ES-I3 (cell line): ENCODE data around the gene HAS3.
A peak's percentile ranks its signal among the peaks of the same experiment; 100 is the strongest.
"Not testable (repeated sequence)": the region's sequence is repeated elsewhere in the genome, so short reads cannot be mapped to it uniquely, and the experiment has no call there.

Source experiments
- H3K36me3 ChIP-seq: 2 replicates; pipeline ENCODE4 v1.6.1; 2013; ENCODE audit warnings: mild to moderate bottlenecking, low read length, control low read depth, moderate library complexity; ENCODE audit not compliant: insufficient read depth
- H3K4me1 ChIP-seq: 2 replicates; pipeline ENCODE4 v1.6.1; 2013; ENCODE audit warnings: mild to moderate bottlenecking, control low read depth, low read length; ENCODE audit not compliant: insufficient read depth
- H3K9ac ChIP-seq: 2 replicates; pipeline ENCODE4 v1.6.1; 2013; ENCODE audit warnings: low read depth, mild to moderate bottlenecking, low read length, moderate library complexity
- H3K9me3 ChIP-seq: 2 replicates; pipeline ENCODE4 v1.6.1; 2013; ENCODE audit warnings: mild to moderate bottlenecking, low read length, moderate library complexity; ENCODE audit not compliant: control insufficient read depth, insufficient read depth

HAS3 gene

DNA sequence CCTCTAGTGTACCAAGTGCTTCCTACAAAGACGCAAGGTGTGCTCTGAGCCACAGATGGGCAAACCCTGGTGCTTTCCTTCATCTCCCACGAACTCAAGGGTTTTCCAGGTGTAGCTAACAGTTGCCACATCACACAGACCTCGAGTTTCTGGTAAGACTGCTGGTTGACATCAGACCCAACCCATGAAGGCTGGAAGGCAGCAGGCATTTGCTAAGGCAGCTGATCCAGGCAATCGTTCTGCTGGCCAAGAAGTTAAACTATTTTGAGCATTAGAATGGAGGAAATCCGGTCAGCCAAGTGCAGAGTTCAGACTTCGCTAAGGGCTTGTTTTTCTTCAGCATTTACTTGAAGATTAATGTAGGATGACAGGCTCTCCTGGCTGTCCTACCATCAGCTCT lies 11.5 kb downstream of the HAS3 start:
- Histone ChIP-seq H3K9ac (no peak overlapping the region), H3K36me3 (peaks cover 66% of the 10 kb centered on the region), H3K4me1 (no peaks in the 10 kb centered on the region), H3K9me3 (peaks cover 10% of the 10 kb centered on the region; the same call in 1 of the 2 replicates)

DNA sequence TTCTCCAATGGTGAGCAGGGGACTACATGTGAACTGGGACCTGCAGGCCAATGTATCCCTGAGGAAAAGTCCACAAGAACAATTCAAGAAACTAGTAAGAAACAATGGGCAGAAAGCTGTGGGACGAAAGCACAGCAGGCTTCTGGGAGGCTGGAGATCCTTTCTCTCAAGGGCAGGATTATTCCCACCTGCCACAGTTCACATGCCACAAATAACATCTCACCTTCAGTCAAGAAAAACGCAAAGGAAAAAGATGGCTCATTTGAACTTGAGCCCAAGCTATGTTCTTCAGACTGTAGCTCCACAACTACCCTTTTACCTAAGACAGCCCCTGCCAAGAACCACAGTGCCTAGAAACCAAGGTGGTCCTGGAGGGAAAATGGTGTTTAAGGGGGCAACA lies 13.0 kb downstream of the HAS3 start:
- Histone ChIP-seq H3K9ac (no peak overlapping the region), H3K36me3 (peaks cover 64% of the 10 kb centered on the region), H3K9me3 (peaks cover 10% of the 10 kb centered on the region; the same call in 1 of the 2 replicates), H3K4me1 (no peaks in the 10 kb centered on the region)

DNA sequence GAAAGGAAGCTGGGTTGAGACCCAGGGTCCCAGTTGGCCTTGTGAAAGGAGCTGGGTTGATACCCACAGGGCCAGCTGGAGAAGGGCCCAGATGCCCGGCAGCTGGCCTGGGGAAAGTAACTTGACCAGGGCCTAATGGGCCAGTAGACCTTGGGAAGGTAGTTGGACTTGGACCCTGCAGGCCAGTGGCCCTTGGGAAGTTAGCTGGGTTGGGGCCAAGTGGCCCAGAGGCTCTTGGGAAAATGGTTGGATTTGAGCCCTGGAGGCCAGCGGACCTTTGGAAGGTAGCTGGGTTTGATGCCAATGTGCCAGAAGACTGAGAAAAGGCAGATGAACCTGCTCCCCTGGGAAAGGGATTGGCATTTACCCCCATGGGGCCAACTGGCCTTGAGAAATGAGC lies 13.5 kb downstream of the HAS3 start:
- Histone ChIP-seq H3K36me3 (peaks cover 59% of the 10 kb centered on the region), H3K9me3 (peaks cover 10% of the 10 kb centered on the region; the same call in 1 of the 2 replicates), H3K4me1 (no peaks in the 10 kb centered on the region)

DNA sequence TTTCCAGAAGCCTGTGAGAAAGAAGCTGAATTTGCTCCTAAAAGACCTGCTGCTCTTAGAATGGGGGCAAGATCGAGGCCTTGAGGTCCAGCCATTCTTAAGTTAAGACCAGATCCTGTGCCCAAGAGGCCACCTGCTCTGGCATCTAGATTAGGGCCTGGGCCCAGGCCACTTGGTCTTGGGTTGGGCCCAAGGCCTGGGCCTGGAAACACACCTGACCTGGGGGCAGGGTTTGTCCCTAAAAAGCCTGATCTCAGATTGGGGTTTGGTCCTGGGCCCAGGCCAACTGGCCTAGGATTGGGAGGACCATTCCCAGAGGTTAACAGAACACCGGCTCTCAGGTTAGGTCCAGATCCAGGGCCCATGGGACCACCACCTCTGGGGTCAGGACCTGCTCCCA lies 14.1 kb downstream of the HAS3 start:
- Histone ChIP-seq H3K36me3 (peaks cover 55% of the 10 kb centered on the region), H3K4me1 (no peaks in the 10 kb centered on the region), H3K9me3 (peaks cover 10% of the 10 kb centered on the region; the same call in 1 of the 2 replicates), H3K9ac (no peak overlapping the region)

More for the DNA sequence above, 13.5 kb downstream of the HAS3 start:
- H3K9ac ChIP-seq, result no peak overlapping the region

DNA sequence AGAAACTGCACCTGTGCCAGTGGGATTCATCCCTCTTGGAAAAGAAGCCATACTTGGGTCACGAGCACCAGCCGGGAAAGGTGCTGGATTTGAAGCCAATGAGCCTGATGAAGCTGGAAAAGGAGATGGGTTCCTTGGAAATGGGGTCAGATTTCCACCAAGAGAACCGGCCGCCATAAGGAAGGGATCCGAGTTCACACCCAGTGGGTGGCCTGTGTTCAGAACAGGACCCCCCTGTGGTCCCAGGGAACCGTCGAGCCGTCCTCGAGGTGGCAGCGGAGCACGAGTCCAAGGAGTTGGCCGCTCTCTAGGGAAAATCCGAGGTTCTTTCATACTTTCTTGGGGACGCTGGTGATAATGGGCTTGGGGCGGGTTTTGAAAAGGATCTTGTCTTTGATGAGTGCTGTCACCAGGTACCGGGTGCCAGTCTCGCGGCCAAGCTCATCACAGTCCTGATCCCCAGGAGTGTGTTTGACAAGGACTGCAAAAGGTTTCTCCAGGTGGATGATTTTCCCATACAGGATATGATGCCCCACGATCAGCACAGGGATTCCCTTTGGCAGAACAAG lies 14.7 kb downstream of the HAS3 start:
- H3K9me3 ChIP-seq, result peaks cover 10% of the 10 kb centered on the region; the same call in 1 of the 2 replicates
- no peak overlapping the region for H3K9ac ChIP-seq
- H3K36me3 ChIP-seq, result peaks cover 51% of the 10 kb centered on the region
- no peaks in the 10 kb centered on the region for H3K4me1 ChIP-seq

DNA sequence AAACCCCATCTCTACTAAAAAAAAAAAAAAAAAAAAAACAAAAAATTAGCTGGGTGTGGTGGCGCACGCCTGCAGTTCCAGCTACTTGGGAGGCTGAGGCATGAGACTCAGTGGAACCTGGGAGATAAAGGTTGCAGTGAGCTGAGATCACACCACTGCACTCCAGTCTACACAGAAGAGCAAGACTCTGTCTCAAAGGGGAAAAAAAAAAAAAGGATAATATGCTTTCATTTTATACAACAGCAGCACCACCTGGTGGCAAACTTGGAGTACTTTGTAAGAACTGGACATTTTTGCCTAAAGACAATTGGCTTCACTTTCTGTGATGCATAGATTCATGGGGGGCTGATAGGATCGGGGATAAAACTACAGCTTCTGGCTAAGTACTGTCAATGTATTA lies 18.5 kb downstream of the HAS3 start:
- Histone ChIP-seq H3K9ac (no peak overlapping the region), H3K4me1 (no peaks in the 10 kb centered on the region), H3K9me3 (peaks cover 2% of the 10 kb centered on the region; the same call in 1 of the 2 replicates), H3K36me3 (peaks cover 24% of the 10 kb centered on the region)

DNA sequence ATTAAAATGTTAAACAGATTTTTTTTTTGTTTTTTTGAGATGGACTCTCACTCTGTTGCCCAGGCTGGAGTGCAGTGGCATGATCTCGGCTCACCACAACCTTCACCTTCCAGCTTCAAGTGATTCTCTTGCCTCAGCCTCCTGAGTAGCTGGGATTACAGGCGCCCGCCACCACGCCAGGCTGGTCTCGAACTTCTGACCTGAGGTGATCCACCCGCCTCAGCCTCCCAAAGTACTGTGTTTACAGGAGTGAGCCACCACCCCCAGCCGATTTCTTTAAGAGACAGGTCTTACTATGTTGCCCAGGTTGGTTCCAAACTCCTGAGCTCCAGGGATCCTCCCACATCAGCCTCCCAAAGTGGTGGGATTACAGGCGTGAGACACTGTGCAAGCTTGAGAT lies 19.0 kb downstream of the HAS3 start:
- H3K9me3 ChIP-seq, H3K9ac ChIP-seq, H3K4me1 ChIP-seq: not testable (repeated sequence)
- H3K36me3 ChIP-seq, result peaks cover 19% of the 10 kb centered on the region; the same call in 1 of the 2 replicates

DNA sequence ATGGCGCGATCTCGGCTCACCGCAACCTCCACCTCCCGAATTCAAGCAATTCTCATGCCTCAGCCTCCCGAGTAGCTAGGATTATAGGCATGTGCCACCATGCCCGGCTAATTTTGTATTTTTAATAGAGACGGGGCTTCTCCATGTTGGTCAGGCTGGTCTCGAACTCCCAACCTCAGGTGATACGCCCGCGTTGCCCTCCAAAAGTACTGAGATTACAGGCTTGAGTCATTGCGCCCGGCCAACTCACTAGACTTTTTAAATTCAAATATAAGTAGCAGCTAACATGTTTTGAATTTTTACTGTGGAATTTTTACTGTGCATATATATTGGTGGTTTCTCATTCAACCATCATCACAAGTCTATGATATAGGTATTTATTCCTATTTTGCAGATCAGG lies 19.5 kb downstream of the HAS3 start:
- not testable (repeated sequence) for H3K9ac ChIP-seq, H3K4me1 ChIP-seq, H3K9me3 ChIP-seq
- peaks cover 13% of the 10 kb centered on the region; the same call in 1 of the 2 replicates for H3K36me3 ChIP-seq

DNA sequence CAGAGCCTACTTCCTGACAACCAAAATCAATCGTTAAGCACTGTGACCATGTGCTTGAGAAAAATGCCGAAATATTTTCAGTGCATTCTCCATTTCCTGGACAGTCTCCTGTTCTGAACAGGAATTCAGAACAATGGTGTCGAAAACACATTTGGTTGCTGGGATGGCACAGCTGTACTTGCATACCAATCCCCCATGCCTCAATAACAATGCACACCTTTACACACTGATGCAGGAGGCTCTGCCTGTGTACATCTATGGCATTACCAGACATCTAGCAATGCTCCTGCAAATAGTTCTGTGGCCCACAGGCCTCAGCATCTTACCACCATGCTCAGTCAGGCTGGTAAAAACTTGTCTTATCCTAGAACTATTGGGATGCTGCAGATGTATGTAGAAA lies 20.8 kb downstream of the HAS3 start:
- H3K9me3 ChIP-seq, result no peaks in the 10 kb centered on the region
- peaks cover 6% of the 10 kb centered on the region; the same call in 1 of the 2 replicates for H3K36me3 ChIP-seq
- no peaks in the 10 kb centered on the region; the same call in 1 of the 2 replicates for H3K4me1 ChIP-seq
- H3K9ac ChIP-seq, result no peak overlapping the region

DNA sequence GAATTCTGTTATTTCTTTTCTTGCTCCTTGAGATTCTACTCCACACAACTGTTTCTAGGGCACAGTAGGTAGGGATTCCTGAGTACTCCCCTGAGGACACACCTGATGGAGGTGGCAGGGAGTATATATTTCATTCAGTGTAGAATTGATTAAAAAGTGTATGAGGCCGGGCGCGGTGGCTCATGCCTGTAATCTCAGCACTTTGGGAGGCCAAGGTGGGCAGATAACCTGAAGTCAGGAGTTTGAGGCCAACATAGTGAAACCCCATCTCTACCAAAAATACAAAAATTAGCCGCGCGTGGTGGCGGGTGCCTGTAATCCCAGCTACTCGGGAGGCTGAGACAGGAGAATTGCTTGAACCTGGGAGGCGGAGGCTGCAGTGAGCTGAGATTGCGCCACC lies 21.3 kb downstream of the HAS3 start:
- not testable (repeated sequence) for H3K9ac ChIP-seq, H3K9me3 ChIP-seq, H3K36me3 ChIP-seq

DNA sequence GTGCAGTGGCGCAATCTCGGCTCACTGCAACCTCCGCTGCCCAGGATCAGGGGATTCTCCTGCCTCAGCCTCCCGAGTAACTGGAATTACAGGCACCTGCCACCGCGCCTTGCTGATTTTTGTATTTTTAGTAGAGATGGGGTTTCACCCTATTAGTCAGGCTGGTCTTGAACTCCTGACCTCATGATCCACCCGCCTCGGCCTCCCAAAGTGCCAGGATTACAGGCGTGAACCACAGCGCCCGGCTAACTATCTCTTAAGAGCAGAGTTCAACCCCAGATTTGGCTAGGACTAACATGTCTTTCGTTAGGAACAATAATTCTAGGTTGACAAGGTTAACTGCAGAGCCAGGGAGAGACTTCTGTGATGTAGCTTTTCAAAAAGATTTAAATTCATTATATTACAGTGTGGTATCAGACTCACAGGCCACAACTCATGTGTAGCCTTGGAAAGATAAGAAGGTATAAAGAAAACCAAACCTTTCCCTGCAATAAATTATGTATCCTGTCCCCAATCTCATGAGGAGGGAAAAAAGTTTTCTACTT lies 22.6 kb downstream of the HAS3 start:
- H3K9me3 ChIP-seq, result no peaks in the 10 kb centered on the region; the same call in 1 of the 2 replicates
- H3K36me3 ChIP-seq, result peaks cover 6% of the 10 kb centered on the region; the same call in 1 of the 2 replicates

More for the DNA sequence above, 21.3 kb downstream of the HAS3 start:
- H3K4me1 ChIP-seq, result not testable (repeated sequence)

DNA sequence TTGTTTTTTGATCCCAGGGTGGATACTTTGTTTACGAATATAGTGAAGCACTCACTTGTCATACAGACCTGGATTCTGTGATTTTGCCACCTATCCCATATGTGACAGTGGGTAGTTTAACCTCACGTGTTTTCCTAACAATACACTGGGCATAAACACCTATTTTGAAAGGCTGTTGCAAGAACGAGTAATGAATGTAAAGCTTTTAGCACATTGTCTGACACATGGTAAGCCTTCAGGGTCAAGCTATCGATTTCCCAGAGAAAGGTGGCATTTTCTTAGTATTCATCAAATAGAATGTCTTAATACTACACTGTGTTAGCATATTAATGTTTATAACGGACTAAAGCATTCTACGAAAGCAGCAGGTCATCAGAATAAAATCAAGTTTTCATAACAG lies 25.0 kb downstream of the HAS3 start:
- Histone ChIP-seq H3K4me1 (peaks cover 9% of the 10 kb centered on the region; the same call in 1 of the 2 replicates), H3K9me3 (no peaks in the 10 kb centered on the region; the same call in 1 of the 2 replicates), H3K9ac (0 out of 2 replicates have a peak overlapping the region, but pooled peaks have one; percentile 100), H3K36me3 (peaks cover 6% of the 10 kb centered on the region; the same call in 1 of the 2 replicates)

More for the DNA sequence above, 22.6 kb downstream of the HAS3 start:
- no peaks in the 10 kb centered on the region; the same call in 1 of the 2 replicates for H3K4me1 ChIP-seq
- no peak overlapping the region for H3K9ac ChIP-seq

DNA sequence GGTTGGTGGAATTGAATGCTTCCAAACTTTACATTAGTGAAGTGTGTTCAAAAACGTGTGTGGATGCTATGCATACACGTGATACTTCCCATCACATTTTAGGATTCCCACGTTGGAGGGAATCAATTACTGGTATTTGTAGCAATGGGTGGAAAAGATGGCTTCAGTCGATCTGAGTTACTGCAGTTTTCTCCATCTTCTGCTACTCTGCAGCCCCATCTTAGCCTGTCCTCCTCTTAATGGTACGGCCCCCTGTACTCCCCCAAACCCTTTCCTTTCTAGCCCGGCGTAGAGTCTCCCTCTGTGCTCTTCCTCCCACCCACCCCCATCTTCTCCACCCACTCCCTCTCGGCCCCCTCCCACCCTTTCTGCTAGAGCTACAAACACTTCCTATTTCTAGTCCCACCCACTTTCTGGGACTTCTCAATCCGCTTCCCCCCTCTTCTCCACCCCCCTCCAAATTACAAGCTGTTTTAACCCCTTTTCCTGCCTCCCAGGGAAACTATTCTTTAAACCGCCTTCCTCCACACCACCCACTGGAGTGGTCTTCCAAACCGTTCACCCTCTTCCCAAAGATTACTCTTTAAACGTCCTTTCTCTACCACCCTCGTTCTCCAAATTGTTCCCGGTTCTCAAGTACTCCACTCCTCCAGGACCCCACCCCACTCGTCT lies 25.9 kb downstream of the HAS3 start:
- H3K4me1 ChIP-seq, result peaks cover 9% of the 10 kb centered on the region; the same call in 1 of the 2 replicates
- H3K9ac ChIP-seq, result peak overlapping the region; percentile 100
- peaks cover 6% of the 10 kb centered on the region for H3K36me3 ChIP-seq
- no peaks in the 10 kb centered on the region; the same call in 1 of the 2 replicates for H3K9me3 ChIP-seq

DNA sequence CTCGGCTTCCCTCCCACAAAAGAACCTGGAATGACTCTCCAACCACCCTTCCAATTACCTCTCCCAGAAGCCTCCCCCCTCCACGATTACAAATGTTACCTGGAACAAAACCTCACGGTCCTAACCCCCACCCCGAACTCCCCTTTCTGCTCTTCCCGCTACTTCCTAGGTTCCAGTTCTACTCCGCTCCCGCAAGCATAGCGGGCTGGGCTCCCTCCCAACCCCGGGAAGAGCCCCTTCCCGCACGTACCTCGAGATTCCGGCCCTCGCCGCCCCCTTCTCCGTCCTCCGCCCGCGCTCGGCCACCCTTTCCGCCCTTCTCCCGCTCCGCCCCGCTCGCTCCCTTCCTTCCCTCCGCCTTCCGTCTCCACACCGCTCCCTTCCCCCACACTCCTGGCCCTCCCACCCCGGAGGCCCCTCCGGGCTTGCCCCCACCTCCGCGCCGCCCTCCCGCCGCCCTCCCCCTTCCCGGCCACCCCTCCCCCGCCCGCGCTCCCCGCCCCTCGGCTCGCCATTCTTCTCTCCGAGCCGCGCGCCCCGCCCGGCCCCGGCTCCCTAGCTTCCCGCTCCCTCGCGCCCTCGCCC lies 26.5 kb downstream of the HAS3 start:
- peaks cover 10% of the 10 kb centered on the region for H3K36me3 ChIP-seq
- H3K9ac ChIP-seq, result peak overlapping the region; percentile 100
- H3K9me3 ChIP-seq, result no peaks in the 10 kb centered on the region; the same call in 1 of the 2 replicates
- H3K4me1 ChIP-seq, result peaks cover 9% of the 10 kb centered on the region; the same call in 1 of the 2 replicates
